SK-N-MC (cell line): ENCODE measurements around the gene HMCN1.

ENCODE experiments used
- EZH2 ChIP-seq: fragments of 200-600 bp; sonication (generic); IDR thresholded peaks from one replicate; pipeline ENCODE4 v1.6.1; 2017; ENCODE audit warnings: antibody characterized with exemption
- FOXP2 ChIP-seq: optimal IDR thresholded peaks from 2 replicates; pipeline ENCODE3; 2011; ENCODE audit warnings: mild to moderate bottlenecking, moderate library complexity; ENCODE audit not compliant: insufficient read depth; ENCODE audit errors: extremely low read length, control extremely low read depth
- POLR2AphosphoS5 ChIP-seq: IDR thresholded peaks from 2 replicates; pipeline ENCODE4 v1.6.1; 2012; ENCODE audit warnings: mild to moderate bottlenecking, low read depth, low read length, borderline replicate concordance

GRCh38 chr1:185769136-185769535 is 34.9 kb downstream of the HMCN1 start:
- no peak for TF ChIP-seq EZH2
- TF ChIP-seq POLR2AphosphoS5 = no peak
- TF ChIP-seq FOXP2 = no peak
